Femur (tissue), 1 donor: ENCODE measurements around the gene VAMP5.
A peak's percentile ranks its signal among the peaks of the same experiment; 100 is the strongest.
"Not testable (repeated sequence)": the region's sequence is repeated elsewhere in the genome, so short reads cannot be mapped to it uniquely, and the experiment has no call there.

Experiments used
- DNase-seq: peaks from one replicate; pipeline ENCODE4 v3.0.0-alpha.2; 2017

VAMP5 gene

GRCh38 chr2:85584354-85584856, at the start of gene VAMP5:
VAMP5 (plus strand) TSS chr2:85584431; CDS start chr2:85584491, 60 bp downstream.
- DNase-seq, result peak; percentile 66

DNA sequence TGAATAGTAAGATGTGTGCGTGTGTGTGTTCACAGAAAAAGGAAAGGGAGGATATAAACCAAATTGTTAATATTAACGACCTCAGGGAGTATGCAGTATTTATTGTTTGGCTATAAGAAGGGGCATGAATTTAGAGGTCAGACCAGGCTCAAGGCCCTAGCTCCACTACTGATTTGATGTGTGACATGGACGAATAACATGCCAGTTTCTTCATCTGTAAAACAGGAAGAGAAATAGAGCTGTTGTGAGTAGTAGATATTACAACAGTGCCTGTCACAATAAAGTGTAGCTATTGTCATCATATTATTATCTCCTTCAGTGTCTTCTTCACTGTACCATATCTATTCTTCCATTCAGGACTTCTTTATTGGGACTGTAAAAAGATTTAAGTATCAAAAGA, 49.4 kb upstream of the VAMP5 start:
- no peak for DNase-seq

DNA sequence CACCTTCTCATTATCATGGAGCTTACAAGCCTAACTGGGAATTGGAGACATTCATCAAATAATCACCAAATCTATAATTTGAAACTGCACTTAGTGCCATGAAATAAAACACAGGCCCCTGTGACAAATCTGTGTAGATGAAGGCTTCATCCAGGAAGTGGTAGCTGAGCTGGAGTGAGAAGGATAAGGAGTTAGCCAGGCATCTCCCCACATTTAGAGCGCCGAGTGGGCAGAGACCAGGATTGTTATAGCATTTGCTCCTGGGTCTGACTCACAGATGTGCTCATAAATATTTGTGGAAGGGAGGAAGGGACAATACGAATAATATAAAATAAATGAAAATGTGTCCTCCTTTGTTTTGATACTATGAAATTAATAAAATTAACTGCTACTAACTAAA, 47.8 kb upstream of the VAMP5 start:
- no peak for DNase-seq

GRCh38 chr2:85537600-85538506, 46.4 kb upstream of the VAMP5 start:
- peak; percentile 63 for DNase-seq

DNA sequence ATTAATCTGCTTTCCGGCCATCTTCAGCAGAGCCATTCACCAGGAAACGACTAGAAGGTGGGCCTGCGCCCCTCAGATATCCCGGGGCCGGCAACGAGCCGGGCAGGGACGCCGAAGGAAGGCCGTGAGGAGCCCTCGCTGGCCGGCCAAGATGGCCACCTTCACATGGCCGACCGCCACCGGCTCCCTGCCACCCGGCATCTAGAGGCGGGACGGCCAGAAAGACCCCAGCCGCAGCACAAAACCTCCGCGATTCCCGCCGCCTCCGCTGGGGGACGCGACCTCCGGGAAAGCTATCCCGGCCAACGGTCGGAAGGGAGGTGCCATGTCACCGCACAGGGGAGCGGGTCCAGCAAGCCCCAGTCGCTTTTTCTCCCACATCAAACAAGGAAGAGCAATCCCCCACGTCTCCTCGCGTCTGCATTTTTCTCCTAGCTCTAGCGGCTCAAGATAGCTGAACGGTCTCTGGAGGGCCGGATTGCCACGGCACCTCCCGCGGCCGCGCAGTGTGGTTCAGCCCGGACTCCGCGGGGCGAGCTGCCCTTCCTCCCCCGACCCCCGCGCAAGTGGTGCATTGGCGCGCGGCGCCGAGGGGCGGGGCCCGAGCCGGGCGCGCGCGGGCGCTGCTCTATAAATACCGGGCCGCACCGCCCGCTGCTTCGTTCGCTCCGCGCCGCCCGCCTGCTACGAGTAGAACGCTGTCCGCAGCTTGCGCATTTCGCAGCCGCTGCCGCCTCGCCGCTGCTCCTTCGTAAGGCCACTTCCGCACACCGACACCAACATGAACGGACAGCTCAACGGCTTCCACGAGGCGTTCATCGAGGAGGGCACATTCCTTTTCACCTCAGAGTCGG, 45.5 kb upstream of the VAMP5 start, which contains the start of gene MAT2A:
Gene MAT2A (plus strand): TSS at position 662 of the 854 bp plus-strand sequence. CDS start 120 bp downstream, at position 782.
- peak; percentile 97 for DNase-seq

GRCh38 chr2:85539361-85540132, 44.7 kb upstream of the VAMP5 start:
- DNase-seq, result peak; percentile 89

GRCh38 chr2:85540133-85540648, 44.0 kb upstream of the VAMP5 start:
- no peak for DNase-seq

DNA sequence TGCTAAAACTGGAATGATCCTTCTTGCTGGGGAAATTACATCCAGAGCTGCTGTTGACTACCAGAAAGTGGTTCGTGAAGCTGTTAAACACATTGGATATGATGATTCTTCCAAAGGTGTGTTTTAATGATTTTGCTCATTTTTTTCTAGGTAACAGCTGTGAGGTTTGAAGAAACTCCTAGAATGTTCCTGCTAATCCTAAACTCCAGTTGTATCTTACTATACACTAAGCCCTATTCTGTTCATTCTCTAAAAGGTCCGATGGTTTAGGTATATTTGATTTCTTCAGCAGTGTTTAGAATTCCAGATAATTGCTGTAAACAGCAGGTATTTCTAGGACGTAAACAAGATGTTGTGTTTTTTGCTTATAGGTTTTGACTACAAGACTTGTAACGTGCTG, 43.0 kb upstream of the VAMP5 start:
- DNase-seq, result no peak

DNA sequence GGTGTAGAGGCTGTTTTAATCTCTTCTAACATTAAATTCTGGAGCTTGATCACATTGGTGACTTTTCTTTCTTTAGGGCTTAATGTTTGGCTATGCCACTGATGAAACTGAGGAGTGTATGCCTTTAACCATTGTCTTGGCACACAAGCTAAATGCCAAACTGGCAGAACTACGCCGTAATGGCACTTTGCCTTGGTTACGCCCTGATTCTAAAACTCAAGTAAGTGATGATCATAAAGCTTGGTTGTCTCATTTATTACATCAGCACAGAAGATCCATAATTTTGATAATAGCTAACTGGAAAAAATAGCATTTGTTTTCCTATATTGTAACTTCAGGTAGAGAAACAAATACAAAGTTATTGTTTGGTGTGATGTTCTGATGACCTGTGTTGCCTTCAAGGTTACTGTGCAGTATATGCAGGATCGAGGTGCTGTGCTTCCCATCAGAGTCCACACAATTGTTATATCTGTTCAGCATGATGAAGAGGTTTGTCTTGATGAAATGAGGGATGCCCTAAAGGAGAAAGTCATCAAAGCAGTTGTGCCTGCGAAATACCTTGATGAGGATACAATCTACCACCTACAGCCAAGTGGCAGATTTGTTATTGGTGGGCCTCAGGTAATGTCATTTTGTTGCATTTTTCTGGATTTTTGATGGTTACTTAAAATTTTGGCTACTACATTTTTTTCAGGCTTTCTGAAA, 42.3 kb upstream of the VAMP5 start:
- no peak for DNase-seq

- DNase-seq, result no peak
These were observed 41.5 kb upstream of the VAMP5 start for GRCh38 chr2:85542777-85543176.

DNA sequence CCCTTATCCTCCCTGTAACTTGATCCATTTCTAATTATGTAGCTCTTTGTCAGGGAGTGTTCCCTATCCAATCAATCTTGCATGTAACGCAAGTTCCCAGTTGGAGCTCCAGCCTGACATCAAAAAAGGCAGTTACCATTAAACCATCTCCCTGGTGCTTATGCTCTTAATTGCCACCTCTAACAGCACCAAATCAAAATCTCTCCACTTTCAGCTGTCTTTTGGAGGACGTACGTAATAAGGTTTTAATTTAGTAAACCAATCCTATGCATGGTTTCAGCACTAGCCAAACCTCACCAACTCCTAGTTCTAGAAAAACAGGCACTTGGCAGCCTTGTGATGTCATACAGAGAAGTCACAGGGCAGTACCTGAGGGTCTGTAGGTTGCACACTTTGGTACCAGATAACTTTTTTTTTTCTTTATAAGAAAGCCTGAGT, 40.0 kb upstream of the VAMP5 start:
- DNase-seq, result not testable (repeated sequence)

GRCh38 chr2:85544915-85545779, 39.1 kb upstream of the VAMP5 start:
- DNase-seq, result not testable (repeated sequence)

DNA sequence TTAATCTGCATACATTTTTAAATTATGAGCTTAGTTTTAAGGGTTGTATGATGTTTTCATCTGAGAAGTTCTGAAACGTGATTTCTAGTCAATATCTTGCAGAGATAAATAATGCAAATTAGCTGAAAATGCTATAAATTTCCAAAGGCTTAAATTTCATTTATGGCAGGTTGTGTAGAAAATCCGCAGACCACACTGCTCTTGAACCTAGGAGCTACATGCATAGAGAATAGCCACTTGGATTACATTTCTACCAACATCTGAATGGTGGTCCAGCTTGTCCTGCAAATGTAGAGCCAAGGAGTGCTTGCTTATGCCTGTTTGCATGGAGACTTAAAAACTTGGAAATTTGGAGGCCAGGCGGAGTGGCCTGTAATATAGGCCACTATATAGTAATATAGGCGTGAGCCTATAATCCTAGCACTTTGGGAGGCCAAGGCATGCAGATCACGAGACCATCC, 38.4 kb upstream of the VAMP5 start:
- DNase-seq, result no peak

- no peak for DNase-seq
These were observed 37.0 kb upstream of the VAMP5 start for GRCh38 chr2:85547089-85547858.

- DNase-seq, result no peak
These were observed 36.2 kb upstream of the VAMP5 start for GRCh38 chr2:85547859-85548607.

DNA sequence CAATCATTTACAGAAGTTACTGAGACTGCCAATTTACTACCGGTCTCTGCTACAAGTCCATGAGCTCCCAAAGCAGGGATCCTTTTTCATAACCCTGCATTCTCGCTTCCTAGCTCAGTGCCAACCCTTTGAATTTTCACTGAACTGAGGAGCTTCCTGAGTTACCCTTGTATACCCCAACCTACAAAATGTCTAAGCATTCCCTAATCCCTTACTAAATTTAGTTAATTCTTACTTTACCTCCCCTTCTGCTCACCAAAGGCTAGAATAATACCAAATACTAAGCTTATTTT, 35.7 kb upstream of the VAMP5 start:
- DNase-seq, result no peak

GRCh38 chr2:85549095-85549494, 35.1 kb upstream of the VAMP5 start:
- no peak for DNase-seq

GRCh38 chr2:85549826-85550225, 34.4 kb upstream of the VAMP5 start:
- no peak for DNase-seq

DNA sequence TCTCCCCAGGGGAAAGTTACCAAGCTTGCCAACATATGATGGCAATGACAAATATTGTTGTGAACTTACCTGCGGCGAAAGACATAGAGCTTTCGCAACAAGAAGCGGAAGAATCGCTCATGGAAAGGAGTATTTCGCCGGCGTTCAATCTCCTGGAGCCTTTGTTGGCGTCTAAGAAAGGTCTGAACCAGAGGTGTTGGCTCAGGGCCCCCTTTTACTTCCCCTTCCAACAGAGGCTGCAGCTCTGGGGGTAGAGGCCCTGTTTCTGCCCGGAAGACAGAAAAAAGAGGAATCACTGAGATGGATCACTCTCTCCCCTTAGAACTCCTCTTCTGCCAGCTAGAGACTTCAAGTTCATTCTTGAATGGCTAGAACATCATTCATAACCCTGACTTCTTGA, 33.7 kb upstream of the VAMP5 start:
- no peak for DNase-seq
